ENCODE measurements around the gene RBMS3. TPM values are rescaled to one million over a fixed set of nuclear protein-coding genes. Genes with fewer than 3 reads are reported as not detected.
"Not testable (repeated sequence)": the region's sequence is repeated elsewhere in the genome, so short reads cannot be mapped to it uniquely, and the experiment has no call there.

RBMS3 gene
- total RNA-seq, 4 donors from 2014 or later, result 3.8 to 18.7 (median 14.6) TPM

GRCh38 chr3:30040126-30040525 is 759.3 kb downstream of the RBMS3 start:
- in situ Hi-C loops (cut with MboI; ENCODE audit: low pct_ligation_motif_present in 1 of 4, low pct_unique_long_range_greater_than_20kb in 1 of 4, low sequenced_read_pairs in 3 of 4) (loop anchor here (5.0 to 25.0 kb wide), 5 partner anchors 147 to 1097 kb away; no protein-coding TSS in a partner anchor), intact Hi-C loops (cut with DNase I; ENCODE audit: low total_unique reads) (loop anchor here (10.0 kb wide), 1 partner anchor 655 kb away; no protein-coding TSS in a partner anchor)
- no peak for TF ChIP-seq POLR2A (IDR thresholded peaks at IDR 0.05)
- no peak for TF ChIP-seq CTCF (IDR thresholded peaks at IDR 0.05)
- no peak for TF ChIP-seq POLR2AphosphoS5 (IDR thresholded peaks at IDR 0.05)
- no peak for TF ChIP-seq EP300 (IDR thresholded peaks at IDR 0.05; ENCODE audit: low read depth)
- 85 to 88% methylated on average over 4 of the region's 4 CpGs for WGBS, 2 donors (ENCODE audit: low coverage in 1 of 2)
- Histone ChIP-seq H3K36me3 (no peaks in the 10 kb centered on the region), H3K27me3 (no peaks in the 10 kb centered on the region), H3K9me3 (no peaks in the 10 kb centered on the region), H3K4me1 (peaks cover 0 to 4% (median 0%) of the 10 kb centered on the region in 4 donors), H3K27ac (no peak overlapping the region), H3K4me3 (no peak overlapping the region)
- no peak for DNase-seq

GRCh38 chr3:30041481-30041880 is 760.6 kb downstream of the RBMS3 start:
- not testable (repeated sequence) for H3K36me3 ChIP-seq, H3K4me1 ChIP-seq, H3K9me3 ChIP-seq, H3K27ac ChIP-seq, H3K27me3 ChIP-seq, DNase-seq, H3K4me3 ChIP-seq
- intact Hi-C loops (cut with DNase I; ENCODE audit: low total_unique reads) (loop anchor here (10.0 kb wide), 1 partner anchor 653 kb away; no protein-coding TSS in a partner anchor), in situ Hi-C loops (cut with MboI; ENCODE audit: low pct_ligation_motif_present in 1 of 4, low pct_unique_long_range_greater_than_20kb in 1 of 4, low sequenced_read_pairs in 3 of 4) (loop anchor here (5.0 to 25.0 kb wide), 5 partner anchors 146 to 1096 kb away; no protein-coding TSS in a partner anchor)
- WGBS, 2 donors (ENCODE audit: low coverage in 1 of 2), result 22 to 25% methylated on average over 3 of the region's 3 CpGs

- in situ Hi-C loops (cut with MboI; ENCODE audit: low pct_ligation_motif_present in 1 of 4, low pct_unique_long_range_greater_than_20kb in 1 of 4, low sequenced_read_pairs in 3 of 4) (loop anchor here (5.0 to 25.0 kb wide), 5 partner anchors 145 to 1095 kb away; no protein-coding TSS in a partner anchor), intact Hi-C loops (cut with DNase I; ENCODE audit: low total_unique reads) (loop anchor here (10.0 kb wide), 1 partner anchor 652 kb away; no protein-coding TSS in a partner anchor)
- peaks cover 0 to 4% (median 0%) of the 10 kb centered on the region in 4 donors for H3K4me1 ChIP-seq
- H3K9me3 ChIP-seq, result no peaks in the 10 kb centered on the region
- WGBS, 2 donors (ENCODE audit: low coverage in 1 of 2), result 14 to 17% methylated on average over 4 of the region's 4 CpGs
- no peaks in the 10 kb centered on the region for H3K36me3 ChIP-seq
- no peak overlapping the region for H3K4me3 ChIP-seq
- no peaks in the 10 kb centered on the region for H3K27me3 ChIP-seq
- DNase-seq, result peak; percentile 68
- no peak overlapping the region for H3K27ac ChIP-seq
- no peak for TF ChIP-seq EP300 (IDR thresholded peaks at IDR 0.05; ENCODE audit: low read depth)
- TF ChIP-seq POLR2AphosphoS5 (IDR thresholded peaks at IDR 0.05), result no peak
- no peak for TF ChIP-seq POLR2A (IDR thresholded peaks at IDR 0.05)
- TF ChIP-seq CTCF (IDR thresholded peaks at IDR 0.05), result peak; percentile 65 to 83 (median 77)
These were observed 761.5 kb downstream of the RBMS3 start for GRCh38 chr3:30042274-30042859.

- in situ Hi-C loops (cut with MboI; ENCODE audit: low pct_ligation_motif_present in 1 of 4, low pct_unique_long_range_greater_than_20kb in 1 of 4, low sequenced_read_pairs in 3 of 4) (loop anchor here (5.0 to 25.0 kb wide), 5 partner anchors 144 to 1094 kb away; no protein-coding TSS in a partner anchor), intact Hi-C loops (cut with DNase I; ENCODE audit: low total_unique reads) (loop anchor here (10.0 kb wide), 1 partner anchor 652 kb away; no protein-coding TSS in a partner anchor)
- no peak overlapping the region for H3K27ac ChIP-seq
- H3K27me3 ChIP-seq, result no peaks in the 10 kb centered on the region
- no peak for DNase-seq
- no peaks in the 10 kb centered on the region for H3K9me3 ChIP-seq
- H3K4me1 ChIP-seq, result peaks cover 0 to 4% (median 0%) of the 10 kb centered on the region in 4 donors
- TF ChIP-seq CTCF (IDR thresholded peaks at IDR 0.05), result no peak
- TF ChIP-seq POLR2A (IDR thresholded peaks at IDR 0.05), result no peak
- TF ChIP-seq POLR2AphosphoS5 (IDR thresholded peaks at IDR 0.05), result no peak
- no peak for TF ChIP-seq EP300 (IDR thresholded peaks at IDR 0.05; ENCODE audit: low read depth)
- H3K36me3 ChIP-seq, result no peaks in the 10 kb centered on the region
- WGBS, 2 donors (ENCODE audit: low coverage in 1 of 2), result 87 to 93% methylated on average over 2 to 3 of the region's 3 CpGs
- H3K4me3 ChIP-seq, result no peak overlapping the region
These were observed 762.2 kb downstream of the RBMS3 start for GRCh38 chr3:30042916-30043555.
